ENCODE data around the gene GINM1. TPM values are rescaled to one million over a fixed set of nuclear protein-coding genes. Genes with fewer than 3 reads are reported as not detected.

The GINM1 gene
- total and polyA plus RNA-seq, 2 of the 4 experiments (the other 2 are of a cell fraction), result 23.6 to 24.9 TPM

DNA sequence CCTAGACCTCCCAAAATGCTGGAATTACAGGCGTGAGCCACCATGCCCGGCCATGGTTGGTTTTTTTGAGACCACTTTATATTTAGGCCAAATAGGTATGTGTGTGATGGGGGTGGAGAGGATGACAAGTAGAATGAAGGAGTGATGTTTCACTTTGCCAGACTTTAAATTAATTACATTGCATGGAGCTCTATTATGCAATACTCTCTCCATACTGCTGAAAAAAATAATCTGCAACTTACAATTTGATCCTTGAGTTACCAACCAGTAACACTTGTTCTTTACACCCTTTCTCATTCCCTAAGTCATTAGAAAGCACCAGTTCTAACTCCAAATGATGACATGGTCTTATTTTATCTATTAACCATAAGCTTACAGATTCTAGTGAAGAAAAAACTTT is 26.8 kb downstream of the GINM1 start:
- H3K36me3 ChIP-seq (ENCODE audit: control insufficient read depth, insufficient read depth, low read length), result peaks cover 26% of the 10 kb centered on the region
- POLR2A ChIA-PET (ENCODE audit: unreplicated experiment), result no interaction called here
- no CpG with 5 or more reads among the region's 2 CpGs for WGBS, 2 experiments (ENCODE audit: extremely low coverage in 2 of 2, insufficient read length in 1 of 2)

More for the DNA sequence above, 26.8 kb downstream of the GINM1 start:
- H2AK5ac ChIP-seq (ENCODE audit: low read depth, low read length), result no peak overlapping the region
- no peak for DNase-seq
- no peak overlapping the region for H3K27ac ChIP-seq (ENCODE audit: insufficient read depth, low read length)
- TF ChIP-seq RAD21 (IDR thresholded peaks at IDR 0.05; ENCODE audit: low read length) (no peak), CEBPB (IDR thresholded peaks at IDR 0.05; ENCODE audit: low read depth, low read length) (peak; percentile 54; the same call in 1 of the 2 replicates)
- no peak overlapping the region for H3K14ac ChIP-seq (replicated peaks; ENCODE audit: low read depth, low read length)
- H3K4me1 ChIP-seq (ENCODE audit: control insufficient read depth, insufficient read depth, low read length), result no peaks in the 10 kb centered on the region
- no peak overlapping the region for H3K23ac ChIP-seq (ENCODE audit: low read depth, low read length)
- no peak overlapping the region for H3K9ac ChIP-seq (ENCODE audit: low read depth, low read length)
- CTCF ChIA-PET, result no interaction called here
- intact Hi-C loops (cut with micrococcal nuclease) (no loop called here), dilution Hi-C loops (cut with HindIII; ENCODE audit: low sequenced_read_pairs, unreplicated experiment) (no loop called here), in situ Hi-C loops (cut with MboI; ENCODE audit: low sequenced_read_pairs) (no loop called here)
- no peak overlapping the region for H3K18ac ChIP-seq (ENCODE audit: low read depth, low read length)
- H2BK5ac ChIP-seq (ENCODE audit: low read depth, low read length, poor library complexity, severe bottlenecking), result no peak overlapping the region
- ATAC-seq (ENCODE audit: low read depth), result no peak
- H4K20me1 ChIP-seq (ENCODE audit: insufficient read depth, low read length), result no peaks in the 10 kb centered on the region
- H4K5ac ChIP-seq (ENCODE audit: low read depth, low read length), result no peak overlapping the region
- H3K79me1 ChIP-seq (ENCODE audit: low read depth in 1 of 2, low read length in 2 of 2), result no peaks in the 10 kb centered on the region
- no TSS peak for BruUV-seq (replicated peaks)
- H4K91ac ChIP-seq (ENCODE audit: insufficient read depth, low read depth, low read length), result no peak overlapping the region
- H3K9me3 ChIP-seq (ENCODE audit: control insufficient read depth, insufficient read depth, low read length), result no peaks in the 10 kb centered on the region
- no peak overlapping the region for H2BK20ac ChIP-seq (ENCODE audit: low read depth, low read length)
- no peak overlapping the region for H2AFZ ChIP-seq (replicated peaks; ENCODE audit: low read length, poor library complexity)
- no peaks in the 10 kb centered on the region for H3K27me3 ChIP-seq (ENCODE audit: control insufficient read depth, insufficient read depth, low read length)
- H2BK120ac ChIP-seq (ENCODE audit: low read depth, low read length), result no peak overlapping the region
- H2AK9ac ChIP-seq (replicated peaks; ENCODE audit: low read depth, low read length, poor library complexity), result no peak overlapping the region
- no peak overlapping the region for H4K8ac ChIP-seq (ENCODE audit: low read depth in 2 of 2, low read length in 2 of 2)
- H3K4ac ChIP-seq (ENCODE audit: low read depth, low read length), result no peak overlapping the region
- no peaks in the 10 kb centered on the region for H3K9me1 ChIP-seq (ENCODE audit: insufficient read depth, low read length)
- no peak overlapping the region for H3K4me2 ChIP-seq (ENCODE audit: low read depth, low read length)
- H2BK15ac ChIP-seq (ENCODE audit: low read depth, low read length), result no peak overlapping the region
- no peak overlapping the region for H3K56ac ChIP-seq (ENCODE audit: extremely low read depth, insufficient read depth, low read length)
- no peak overlapping the region for H3K4me3 ChIP-seq (ENCODE audit: insufficient read depth, low read depth, low read length)
